ENCODE data around the gene EMILIN3. TPM values are rescaled to one million over a fixed set of nuclear protein-coding genes. Genes with fewer than 3 reads are reported as not detected.

The EMILIN3 gene
- total RNA-seq, 2 experiments from 2014 or later, result not detected

DNA sequence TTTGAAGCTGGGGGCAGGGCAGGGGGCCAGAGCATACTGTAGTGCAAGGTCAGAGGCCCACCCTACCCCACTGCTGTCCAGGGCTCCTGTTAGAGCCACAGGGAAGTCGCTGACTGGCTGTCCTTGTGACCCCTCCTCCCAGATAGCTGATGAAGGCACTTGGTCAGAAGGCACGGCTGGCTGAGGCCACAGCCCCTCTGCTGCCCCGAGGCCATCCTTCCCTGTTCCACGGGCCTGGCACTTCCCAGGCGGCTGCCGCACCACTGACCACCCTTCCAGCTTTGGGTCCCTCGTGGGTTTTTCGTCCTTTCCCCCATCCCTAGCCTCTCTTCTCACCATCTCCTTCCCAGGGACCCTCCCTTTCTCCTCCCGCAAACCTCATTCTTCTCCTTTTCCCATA, 9.2 kb upstream of the EMILIN3 start:
- Histone ChIP-seq H3K4me3 (ENCODE audit: low read depth, low read length, poor library complexity, severe bottlenecking) (no peak overlapping the region), H3K79me2 (ENCODE audit: insufficient read depth, low read depth, low read length) (no peaks in the 10 kb centered on the region), H3K9me2 (ENCODE audit: insufficient read depth, low read length) (no peaks in the 10 kb centered on the region), H3K27ac (ENCODE audit: low read depth, low read length, poor library complexity, severe bottlenecking) (no peak overlapping the region), H3K4me1 (ENCODE audit: insufficient read depth, low read length, poor library complexity, severe bottlenecking) (no peaks in the 10 kb centered on the region), H2AFZ (ENCODE audit: low read length) (no peak overlapping the region), H4K20me1 (ENCODE audit: insufficient read depth, low read length) (no peaks in the 10 kb centered on the region), H3K9me3 (ENCODE audit: low read length) (no peaks in the 10 kb centered on the region), H3K36me3 (ENCODE audit: insufficient read depth, low read length) (no peaks in the 10 kb centered on the region), H3K4me2 (ENCODE audit: low read length) (no peak overlapping the region)
- no peak for TF ChIP-seq EZH2phosphoT487 (IDR thresholded peaks at IDR 0.05; ENCODE audit: borderline replicate concordance, low read depth, low read length)
- TF ChIP-seq, protein P1, sequence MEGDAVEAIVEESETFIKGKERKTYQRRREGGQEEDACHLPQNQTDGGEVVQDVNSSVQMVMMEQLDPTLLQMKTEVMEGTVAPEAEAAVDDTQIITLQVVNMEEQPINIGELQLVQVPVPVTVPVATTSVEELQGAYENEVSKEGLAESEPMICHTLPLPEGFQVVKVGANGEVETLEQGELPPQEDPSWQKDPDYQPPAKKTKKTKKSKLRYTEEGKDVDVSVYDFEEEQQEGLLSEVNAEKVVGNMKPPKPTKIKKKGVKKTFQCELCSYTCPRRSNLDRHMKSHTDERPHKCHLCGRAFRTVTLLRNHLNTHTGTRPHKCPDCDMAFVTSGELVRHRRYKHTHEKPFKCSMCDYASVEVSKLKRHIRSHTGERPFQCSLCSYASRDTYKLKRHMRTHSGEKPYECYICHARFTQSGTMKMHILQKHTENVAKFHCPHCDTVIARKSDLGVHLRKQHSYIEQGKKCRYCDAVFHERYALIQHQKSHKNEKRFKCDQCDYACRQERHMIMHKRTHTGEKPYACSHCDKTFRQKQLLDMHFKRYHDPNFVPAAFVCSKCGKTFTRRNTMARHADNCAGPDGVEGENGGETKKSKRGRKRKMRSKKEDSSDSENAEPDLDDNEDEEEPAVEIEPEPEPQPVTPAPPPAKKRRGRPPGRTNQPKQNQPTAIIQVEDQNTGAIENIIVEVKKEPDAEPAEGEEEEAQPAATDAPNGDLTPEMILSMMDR (conservative IDR thresholded peaks at IDR 0.05; ENCODE audit: low read length), result no peak
- DNase-seq (ENCODE audit: low spot score), result no peak
- intact Hi-C loops (cut with micrococcal nuclease; ENCODE audit: unreplicated experiment), result no loop called here
- no TSS peak for BruUV-seq (replicated peaks)
- ChIA-PET CTCF (ENCODE audit: unreplicated experiment) (no interaction called here), POLR2A (no interaction called here)

DNA sequence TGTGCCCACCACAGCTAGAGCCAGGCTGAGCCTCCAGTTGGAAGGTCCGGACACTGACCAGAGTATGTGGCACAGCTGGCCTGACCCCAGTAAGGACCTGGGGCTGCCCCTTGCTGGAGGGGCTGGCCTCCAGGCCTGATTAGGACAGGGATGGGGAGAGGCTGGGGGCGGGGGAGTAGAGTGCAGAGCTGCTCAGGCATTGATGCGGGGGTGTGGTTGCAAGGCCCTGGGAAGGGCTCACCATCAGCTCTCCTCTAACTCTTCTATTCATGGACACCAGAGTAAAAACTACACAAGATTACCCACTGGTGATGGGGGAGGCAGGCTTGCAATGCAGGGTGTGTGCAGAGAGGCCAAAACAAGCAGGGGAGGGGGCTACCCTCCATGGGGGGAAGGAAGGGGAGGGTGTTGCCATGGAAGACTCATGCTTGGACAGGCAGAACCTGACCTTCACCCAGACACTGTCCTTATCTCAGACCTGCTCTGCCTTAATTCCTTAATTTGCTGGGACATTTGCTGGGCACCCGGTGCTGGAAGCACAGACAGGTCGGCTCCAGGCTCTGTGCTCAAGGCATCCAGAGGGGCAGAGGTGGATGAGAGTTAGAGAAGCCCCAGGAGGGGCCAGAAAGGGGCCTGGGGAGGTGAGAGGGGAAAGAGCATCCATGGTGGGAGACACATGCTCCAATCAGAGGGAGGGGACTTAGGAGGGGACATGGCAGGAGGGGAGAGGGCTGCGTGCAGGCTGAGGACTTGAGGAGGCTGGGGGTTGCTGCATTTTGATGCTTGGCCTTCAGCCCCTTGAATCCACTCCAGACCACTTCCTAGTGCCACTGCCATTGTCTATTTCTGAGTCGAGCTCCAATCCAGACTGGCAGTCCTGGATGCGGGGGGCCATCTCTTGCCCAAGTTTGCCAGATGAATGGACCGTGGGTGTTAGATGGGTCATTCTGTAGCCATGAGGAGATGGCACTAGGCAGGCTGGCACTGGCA, 7.6 kb upstream of the EMILIN3 start:
- CTCF ChIA-PET (ENCODE audit: unreplicated experiment), result no interaction called here
- Histone ChIP-seq H3K79me2 (ENCODE audit: insufficient read depth, low read depth, low read length) (no peaks in the 10 kb centered on the region), H3K4me3 (ENCODE audit: low read depth, low read length, poor library complexity, severe bottlenecking) (no peak overlapping the region), H4K20me1 (ENCODE audit: insufficient read depth, low read length) (no peaks in the 10 kb centered on the region), H3K9me3 (ENCODE audit: low read length) (no peaks in the 10 kb centered on the region), H3K9me2 (ENCODE audit: insufficient read depth, low read length) (no peaks in the 10 kb centered on the region), H3K36me3 (ENCODE audit: insufficient read depth, low read length) (no peaks in the 10 kb centered on the region), H3K4me2 (ENCODE audit: low read length) (no peak overlapping the region), H3K4me1 (ENCODE audit: insufficient read depth, low read length, poor library complexity, severe bottlenecking) (no peaks in the 10 kb centered on the region), H3K27ac (ENCODE audit: low read depth, low read length, poor library complexity, severe bottlenecking) (no peak overlapping the region), H2AFZ (ENCODE audit: low read length) (no peak overlapping the region)
- TF ChIP-seq EZH2phosphoT487 (IDR thresholded peaks at IDR 0.05; ENCODE audit: borderline replicate concordance, low read depth, low read length), result no peak
- TF ChIP-seq, protein P1 (conservative IDR thresholded peaks at IDR 0.05; ENCODE audit: low read length), result no peak
- intact Hi-C loops (cut with micrococcal nuclease; ENCODE audit: unreplicated experiment), result no loop called here
- POLR2A ChIA-PET, result interaction anchor here (0.6 kb wide), 1 partner anchor 587 kb away, joined by 3 read pairs; no protein-coding TSS in a partner anchor
- DNase-seq (ENCODE audit: low spot score), result no peak
- BruUV-seq (replicated peaks), result no TSS peak

DNA sequence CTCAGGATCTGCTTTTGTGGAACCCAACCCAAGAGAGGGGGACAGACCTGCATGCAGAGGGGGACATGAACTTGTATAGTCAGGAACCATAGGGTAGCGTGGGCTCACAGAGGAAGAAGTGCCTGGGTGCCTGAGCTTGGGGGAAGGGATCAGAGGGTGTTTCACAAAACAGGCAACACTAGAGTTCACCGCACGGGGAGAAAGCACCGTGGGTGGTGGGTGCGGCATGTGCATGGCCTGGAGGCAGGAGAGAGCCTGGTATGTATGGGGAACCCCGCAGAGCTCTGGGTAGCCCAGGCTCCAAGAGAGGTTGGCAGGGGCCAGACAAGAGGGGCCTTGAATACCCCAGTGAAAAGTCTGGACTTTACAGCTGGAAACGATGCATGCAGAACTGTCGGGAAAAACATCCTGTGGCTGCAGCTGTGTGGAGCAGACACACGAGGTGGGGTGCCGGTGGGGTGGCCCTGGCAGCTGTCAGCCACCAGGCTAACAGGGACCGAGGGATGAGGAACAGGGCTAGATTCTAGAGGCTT, 6.7 kb upstream of the EMILIN3 start:
- H3K4me1 ChIP-seq (ENCODE audit: insufficient read depth, low read length, poor library complexity, severe bottlenecking), result no peaks in the 10 kb centered on the region
- TF ChIP-seq EZH2phosphoT487 (IDR thresholded peaks at IDR 0.05; ENCODE audit: borderline replicate concordance, low read depth, low read length), result no peak
- TF ChIP-seq, protein P1 (conservative IDR thresholded peaks at IDR 0.05; ENCODE audit: low read length), result no peak
- no peaks in the 10 kb centered on the region for H3K79me2 ChIP-seq (ENCODE audit: insufficient read depth, low read depth, low read length)
- H3K4me3 ChIP-seq (ENCODE audit: low read depth, low read length, poor library complexity, severe bottlenecking), result no peak overlapping the region
- H4K20me1 ChIP-seq (ENCODE audit: insufficient read depth, low read length), result no peaks in the 10 kb centered on the region
- no peaks in the 10 kb centered on the region for H3K9me3 ChIP-seq (ENCODE audit: low read length)
- H3K36me3 ChIP-seq (ENCODE audit: insufficient read depth, low read length), result no peaks in the 10 kb centered on the region
- no peak for DNase-seq (ENCODE audit: low spot score)
- H2AFZ ChIP-seq (ENCODE audit: low read length), result no peak overlapping the region
- H3K9me2 ChIP-seq (ENCODE audit: insufficient read depth, low read length), result no peaks in the 10 kb centered on the region
- ChIA-PET POLR2A (no interaction called here), CTCF (ENCODE audit: unreplicated experiment) (no interaction called here)
- intact Hi-C loops (cut with micrococcal nuclease; ENCODE audit: unreplicated experiment), result no loop called here
- H3K4me2 ChIP-seq (ENCODE audit: low read length), result no peak overlapping the region
- no peak overlapping the region for H3K27ac ChIP-seq (ENCODE audit: low read depth, low read length, poor library complexity, severe bottlenecking)
- BruUV-seq (replicated peaks), result no TSS peak
